ENCODE measurements around the gene MAMDC2. TPM values are rescaled to one million over a fixed set of nuclear protein-coding genes. Genes with fewer than 3 reads are reported as not detected.

The MAMDC2 gene
- total RNA-seq, 1 donor from 2014 or later: 28.7 TPM

DNA sequence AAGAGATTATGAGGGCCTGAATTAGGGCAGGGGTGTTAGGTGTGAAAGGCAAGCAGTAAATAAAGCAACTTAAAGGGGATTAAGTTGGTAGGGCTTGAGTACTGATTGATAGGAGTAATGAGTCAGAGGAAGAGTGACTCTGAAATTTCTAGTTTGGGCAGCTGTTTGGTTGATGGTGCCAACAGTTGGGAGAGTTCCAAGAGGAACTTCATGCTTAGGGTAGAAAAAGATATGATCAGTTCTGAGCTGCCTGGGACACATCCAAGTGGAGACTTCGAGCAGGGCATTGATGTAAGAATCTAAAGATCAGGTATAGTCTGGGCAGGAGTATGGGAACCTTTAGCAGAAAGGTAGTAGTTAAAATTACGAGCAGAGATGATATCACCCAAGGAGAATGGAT, 10.2 kb downstream of the MAMDC2 start:
- Mint-ChIP-seq H3K27me3 (ENCODE audit: insufficient read depth, low read depth) (no peaks in the 10 kb centered on the region), H3K4me3 (no peak overlapping the region), H3K9me3 (peaks cover 2% of the 10 kb centered on the region), H3K4me1 (no peaks in the 10 kb centered on the region), H3K27ac (no peak overlapping the region), H3K36me3 (no peaks in the 10 kb centered on the region)
- Histone ChIP-seq H3F3A (ENCODE audit: low read depth) (no peaks in the 10 kb centered on the region), H2AFZ (replicated peaks) (no peak overlapping the region), H3K4me3 (no peak overlapping the region), H3K79me2 (ENCODE audit: low read depth) (no peaks in the 10 kb centered on the region), H3K4me2 (peak overlapping the region; percentile 45), H4K20me1 (ENCODE audit: low read depth) (no peaks in the 10 kb centered on the region), H3K27ac (no peak overlapping the region), H3K27me3 (no peaks in the 10 kb centered on the region), H3K4me1 (peaks cover 14% of the 10 kb centered on the region), H3K36me3 (no peaks in the 10 kb centered on the region), H3K9ac (no peak overlapping the region), H3K9me3 (ENCODE audit: low read depth) (no peaks in the 10 kb centered on the region)
- no peak for DNase-seq (ENCODE audit: low spot score)
- no peak for TF ChIP-seq EZH2 (IDR thresholded peaks at IDR 0.05)
- TF ChIP-seq, protein P1, sequence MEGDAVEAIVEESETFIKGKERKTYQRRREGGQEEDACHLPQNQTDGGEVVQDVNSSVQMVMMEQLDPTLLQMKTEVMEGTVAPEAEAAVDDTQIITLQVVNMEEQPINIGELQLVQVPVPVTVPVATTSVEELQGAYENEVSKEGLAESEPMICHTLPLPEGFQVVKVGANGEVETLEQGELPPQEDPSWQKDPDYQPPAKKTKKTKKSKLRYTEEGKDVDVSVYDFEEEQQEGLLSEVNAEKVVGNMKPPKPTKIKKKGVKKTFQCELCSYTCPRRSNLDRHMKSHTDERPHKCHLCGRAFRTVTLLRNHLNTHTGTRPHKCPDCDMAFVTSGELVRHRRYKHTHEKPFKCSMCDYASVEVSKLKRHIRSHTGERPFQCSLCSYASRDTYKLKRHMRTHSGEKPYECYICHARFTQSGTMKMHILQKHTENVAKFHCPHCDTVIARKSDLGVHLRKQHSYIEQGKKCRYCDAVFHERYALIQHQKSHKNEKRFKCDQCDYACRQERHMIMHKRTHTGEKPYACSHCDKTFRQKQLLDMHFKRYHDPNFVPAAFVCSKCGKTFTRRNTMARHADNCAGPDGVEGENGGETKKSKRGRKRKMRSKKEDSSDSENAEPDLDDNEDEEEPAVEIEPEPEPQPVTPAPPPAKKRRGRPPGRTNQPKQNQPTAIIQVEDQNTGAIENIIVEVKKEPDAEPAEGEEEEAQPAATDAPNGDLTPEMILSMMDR (IDR thresholded peaks at IDR 0.05): no peak
- TF ChIP-seq EZH2phosphoT487 (IDR thresholded peaks at IDR 0.05): no peak

DNA sequence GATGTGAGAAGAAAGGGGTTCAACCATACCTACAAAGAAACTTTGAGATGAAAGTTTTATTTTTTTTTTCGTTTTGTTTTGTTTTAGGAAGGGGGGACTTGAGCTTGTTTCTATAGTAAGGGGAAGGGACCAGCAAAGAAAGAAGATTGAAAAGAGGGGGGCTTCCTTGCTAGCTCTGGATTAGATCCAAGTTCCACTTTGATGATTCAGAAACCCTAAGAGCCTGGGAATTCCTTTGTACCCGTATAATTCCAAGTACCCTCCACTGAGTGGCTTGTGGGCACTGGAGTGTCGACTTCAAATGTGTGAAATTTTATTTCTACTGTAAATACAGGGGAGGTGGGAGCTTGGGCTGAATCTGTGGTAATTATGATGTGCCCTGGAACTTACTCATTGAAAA, 10.9 kb downstream of the MAMDC2 start:
- no peaks in the 10 kb centered on the region for H3K9me3 ChIP-seq (ENCODE audit: low read depth)
- no peak overlapping the region for H3K27ac ChIP-seq
- Mint-ChIP-seq H3K9me3 (peaks cover 2% of the 10 kb centered on the region), H3K36me3 (no peaks in the 10 kb centered on the region), H3K27ac (no peak overlapping the region), H3K4me3 (no peak overlapping the region), H3K27me3 (ENCODE audit: insufficient read depth, low read depth) (no peaks in the 10 kb centered on the region), H3K4me1 (no peaks in the 10 kb centered on the region)
- H4K20me1 ChIP-seq (ENCODE audit: low read depth): no peaks in the 10 kb centered on the region
- no peak overlapping the region for H3K4me2 ChIP-seq
- DNase-seq (ENCODE audit: low spot score): no peak
- peaks cover 14% of the 10 kb centered on the region for H3K4me1 ChIP-seq
- no peak overlapping the region for H2AFZ ChIP-seq (replicated peaks)
- no peaks in the 10 kb centered on the region for H3F3A ChIP-seq (ENCODE audit: low read depth)
- no peaks in the 10 kb centered on the region for H3K79me2 ChIP-seq (ENCODE audit: low read depth)
- H3K27me3 ChIP-seq: no peaks in the 10 kb centered on the region
- H3K36me3 ChIP-seq: no peaks in the 10 kb centered on the region
- H3K9ac ChIP-seq: no peak overlapping the region
- TF ChIP-seq EZH2 (IDR thresholded peaks at IDR 0.05) (no peak), EZH2phosphoT487 (IDR thresholded peaks at IDR 0.05) (no peak)
- TF ChIP-seq, protein P1 (IDR thresholded peaks at IDR 0.05): no peak
- H3K4me3 ChIP-seq: no peak overlapping the region

DNA sequence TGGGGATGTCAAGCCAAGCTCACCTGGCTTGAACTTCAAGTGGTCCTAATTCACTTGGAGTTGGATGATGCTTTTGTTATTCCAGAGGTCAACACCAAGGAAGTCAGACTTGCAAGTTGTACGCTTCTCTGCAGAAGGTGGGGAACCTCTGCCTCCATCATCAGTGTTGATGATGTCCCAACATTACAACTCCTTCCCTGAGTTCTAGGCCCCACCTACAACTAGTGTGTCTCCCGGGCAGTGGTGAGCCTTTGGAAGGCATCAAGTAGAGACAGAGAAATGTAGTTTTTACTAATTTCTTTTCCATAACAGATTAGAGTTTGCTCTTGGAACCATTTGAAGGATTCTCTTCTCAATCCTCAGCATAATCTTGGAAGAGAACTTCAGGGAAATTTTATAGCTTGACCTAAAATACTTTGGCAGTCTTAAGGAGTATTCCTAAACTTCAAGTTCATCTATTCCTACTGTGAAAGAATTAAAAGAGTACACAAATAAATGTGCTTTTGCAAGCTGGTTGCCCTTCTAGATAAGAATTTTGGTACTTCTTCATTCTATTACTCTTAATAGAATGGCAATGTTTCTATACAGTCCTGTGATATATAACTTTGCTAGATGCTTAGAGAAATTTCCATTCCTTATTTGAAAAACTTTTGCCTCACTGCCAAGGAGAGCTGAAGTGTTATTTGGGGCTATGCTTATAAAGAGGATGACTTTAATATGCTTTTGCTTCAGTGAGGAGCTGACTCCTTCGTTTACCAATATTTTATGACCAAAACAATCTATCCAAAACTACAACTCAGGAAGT, 12.0 kb downstream of the MAMDC2 start:
- TF ChIP-seq EZH2phosphoT487 (IDR thresholded peaks at IDR 0.05) (no peak), EZH2 (IDR thresholded peaks at IDR 0.05) (no peak)
- TF ChIP-seq, protein P1 (IDR thresholded peaks at IDR 0.05): no peak

More for the DNA sequence above, 12.0 kb downstream of the MAMDC2 start:
- no peaks in the 10 kb centered on the region for H3K4me1 Mint-ChIP-seq
- no peak overlapping the region for H3K27ac Mint-ChIP-seq
- no peak overlapping the region for H3K4me2 ChIP-seq
- no peaks in the 10 kb centered on the region for H3F3A ChIP-seq (ENCODE audit: low read depth)
- no peaks in the 10 kb centered on the region for H3K27me3 Mint-ChIP-seq (ENCODE audit: insufficient read depth, low read depth)
- no peak overlapping the region for H3K9ac ChIP-seq
- H3K9me3 Mint-ChIP-seq: peaks cover 2% of the 10 kb centered on the region
- H4K20me1 ChIP-seq (ENCODE audit: low read depth): no peaks in the 10 kb centered on the region
- no peaks in the 10 kb centered on the region for H3K79me2 ChIP-seq (ENCODE audit: low read depth)
- H3K4me3 Mint-ChIP-seq: no peak overlapping the region
- no peak overlapping the region for H3K4me3 ChIP-seq
- no peaks in the 10 kb centered on the region for H3K36me3 ChIP-seq
- peaks cover 14% of the 10 kb centered on the region for H3K4me1 ChIP-seq
- H2AFZ ChIP-seq (replicated peaks): no peak overlapping the region
- H3K36me3 Mint-ChIP-seq: no peaks in the 10 kb centered on the region
- no peak for DNase-seq (ENCODE audit: low spot score)
- no peaks in the 10 kb centered on the region for H3K9me3 ChIP-seq (ENCODE audit: low read depth)
- no peak overlapping the region for H3K27ac ChIP-seq
- no peaks in the 10 kb centered on the region for H3K27me3 ChIP-seq
